Suppressor macrophage treated with lipopolysaccharide for 1 hour (primary cell): ENCODE results near the gene PTPN2.
"Not testable (repeated sequence)": the region's sequence is repeated elsewhere in the genome, so short reads cannot be mapped to it uniquely, and the experiment has no call there.

Experiments used
- DNase-seq, 3 donors: peaks; one replicate each; pipeline ENCODE4 v3.0.0-alpha.2; 2020 to 2022

PTPN2 gene

GRCh38 chr18:12821408-12821807, 62.6 kb downstream of the PTPN2 start:
- no peak for DNase-seq

- no peak for DNase-seq
These were observed 63.5 kb downstream of the PTPN2 start for GRCh38 chr18:12820506-12820905.

- no peak for DNase-seq
These were observed 64.2 kb downstream of the PTPN2 start for GRCh38 chr18:12819841-12820240.

- no peak for DNase-seq
These were observed 64.7 kb downstream of the PTPN2 start for GRCh38 chr18:12819322-12819721.

GRCh38 chr18:12818243-12818642, 65.8 kb downstream of the PTPN2 start:
- no peak for DNase-seq

GRCh38 chr18:12816451-12816850, 67.6 kb downstream of the PTPN2 start:
- DNase-seq, result no peak

GRCh38 chr18:12811191-12811950, 72.7 kb downstream of the PTPN2 start:
- no peak for DNase-seq

- no peak for DNase-seq
These were observed 80.7 kb downstream of the PTPN2 start for GRCh38 chr18:12803069-12803936.

GRCh38 chr18:12802538-12802937, 81.5 kb downstream of the PTPN2 start:
- no peak for DNase-seq

- DNase-seq, result no peak
These were observed 87.6 kb downstream of the PTPN2 start for GRCh38 chr18:12796448-12796847.

- DNase-seq, result no peak
These were observed 92.4 kb downstream of the PTPN2 start for GRCh38 chr18:12791610-12792009.

- DNase-seq, result no peak
These were observed 97.4 kb downstream of the PTPN2 start for GRCh38 chr18:12786669-12787068.

- no peak for DNase-seq
These were observed 100.5 kb downstream of the PTPN2 start for GRCh38 chr18:12783524-12783923.

- DNase-seq, result no peak
These were observed 101.5 kb downstream of the PTPN2 start for GRCh38 chr18:12782521-12782920.

- no peak for DNase-seq
These were observed 104.6 kb downstream of the PTPN2 start for GRCh38 chr18:12779456-12779855.

GRCh38 chr18:12779043-12779442, 105.0 kb downstream of the PTPN2 start:
- no peak for DNase-seq

GRCh38 chr18:12777500-12777944, 106.5 kb downstream of the PTPN2 start:
- no peak for DNase-seq

GRCh38 chr18:12776821-12777471, 107.1 kb downstream of the PTPN2 start:
- DNase-seq, result no peak

GRCh38 chr18:12776415-12776814, 107.6 kb downstream of the PTPN2 start:
- not testable (repeated sequence) for DNase-seq

GRCh38 chr18:12774982-12775381, 109.1 kb downstream of the PTPN2 start:
- no peak for DNase-seq

- DNase-seq, result no peak
These were observed 110.7 kb downstream of the PTPN2 start for GRCh38 chr18:12773369-12773768.

- DNase-seq, result no peak
These were observed 111.9 kb downstream of the PTPN2 start for GRCh38 chr18:12772111-12772510.

- DNase-seq, result peak in 2 of 3 donors; percentile 6 to 9
These were observed 113.4 kb downstream of the PTPN2 start for GRCh38 chr18:12770469-12771219.
